ENCODE data around the gene FBXO11.

FBXO11 gene

DNA sequence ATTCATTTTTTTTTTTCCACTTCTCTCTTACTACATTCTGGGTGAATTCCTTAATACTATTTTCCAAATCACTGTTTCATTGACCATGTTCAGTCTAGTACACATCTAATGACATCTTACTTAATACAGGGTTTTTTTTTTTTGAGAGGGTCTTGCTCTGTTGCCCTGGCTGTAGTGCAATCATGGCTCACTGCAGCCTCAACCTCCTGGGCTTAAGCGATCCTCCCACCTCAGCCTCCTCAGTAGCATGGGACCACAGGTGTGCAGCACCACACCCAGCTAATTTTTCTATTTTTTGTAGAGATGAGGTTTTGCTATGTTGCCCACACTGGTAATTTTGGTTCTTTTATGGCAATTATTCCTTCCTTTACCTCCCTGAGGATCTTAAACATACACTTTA is 29.4 kb downstream of the FBXO11 start:
- ATAC-seq: no peak
- no peak for TF ChIP-seq CSDC2 (CRISPR knock-in tag; IDR thresholded peaks at IDR 0.05)
- no peak for TF ChIP-seq ZFP3 (CRISPR knock-in tag; IDR thresholded peaks at IDR 0.05)
- no peak for TF ChIP-seq ZFP30 (CRISPR knock-in tag; IDR thresholded peaks at IDR 0.05)

DNA sequence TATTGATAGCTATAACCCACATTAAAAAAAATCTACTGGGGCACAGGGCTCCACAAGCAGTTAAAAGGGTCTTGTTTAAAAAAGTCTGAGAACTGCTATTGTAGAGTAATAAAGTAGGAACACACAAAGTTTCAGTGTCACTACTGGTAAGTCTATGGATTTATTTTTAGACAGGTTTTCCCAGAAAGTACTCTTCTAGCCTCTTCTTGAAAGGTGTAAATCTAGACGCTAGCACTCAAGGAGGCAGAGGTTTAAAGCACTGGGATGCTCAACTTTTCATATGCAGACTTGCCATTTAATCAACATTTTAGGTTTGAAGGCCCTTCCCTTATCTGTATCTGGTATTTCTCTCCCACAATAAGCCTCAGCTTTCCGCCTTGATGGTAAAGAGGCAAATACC is 33.4 kb downstream of the FBXO11 start:
- TF ChIP-seq, protein P1, sequence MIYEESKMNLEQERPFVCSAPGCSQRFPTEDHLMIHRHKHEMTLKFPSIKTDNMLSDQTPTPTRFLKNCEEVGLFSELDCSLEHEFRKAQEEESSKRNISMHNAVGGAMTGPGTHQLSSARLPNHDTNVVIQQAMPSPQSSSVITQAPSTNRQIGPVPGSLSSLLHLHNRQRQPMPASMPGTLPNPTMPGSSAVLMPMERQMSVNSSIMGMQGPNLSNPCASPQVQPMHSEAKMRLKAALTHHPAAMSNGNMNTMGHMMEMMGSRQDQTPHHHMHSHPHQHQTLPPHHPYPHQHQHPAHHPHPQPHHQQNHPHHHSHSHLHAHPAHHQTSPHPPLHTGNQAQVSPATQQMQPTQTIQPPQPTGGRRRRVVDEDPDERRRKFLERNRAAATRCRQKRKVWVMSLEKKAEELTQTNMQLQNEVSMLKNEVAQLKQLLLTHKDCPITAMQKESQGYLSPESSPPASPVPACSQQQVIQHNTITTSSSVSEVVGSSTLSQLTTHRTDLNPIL (CRISPR knock-in tag; IDR thresholded peaks at IDR 0.05; ENCODE audit: low read depth): no peak
- TF ChIP-seq, protein P2, sequence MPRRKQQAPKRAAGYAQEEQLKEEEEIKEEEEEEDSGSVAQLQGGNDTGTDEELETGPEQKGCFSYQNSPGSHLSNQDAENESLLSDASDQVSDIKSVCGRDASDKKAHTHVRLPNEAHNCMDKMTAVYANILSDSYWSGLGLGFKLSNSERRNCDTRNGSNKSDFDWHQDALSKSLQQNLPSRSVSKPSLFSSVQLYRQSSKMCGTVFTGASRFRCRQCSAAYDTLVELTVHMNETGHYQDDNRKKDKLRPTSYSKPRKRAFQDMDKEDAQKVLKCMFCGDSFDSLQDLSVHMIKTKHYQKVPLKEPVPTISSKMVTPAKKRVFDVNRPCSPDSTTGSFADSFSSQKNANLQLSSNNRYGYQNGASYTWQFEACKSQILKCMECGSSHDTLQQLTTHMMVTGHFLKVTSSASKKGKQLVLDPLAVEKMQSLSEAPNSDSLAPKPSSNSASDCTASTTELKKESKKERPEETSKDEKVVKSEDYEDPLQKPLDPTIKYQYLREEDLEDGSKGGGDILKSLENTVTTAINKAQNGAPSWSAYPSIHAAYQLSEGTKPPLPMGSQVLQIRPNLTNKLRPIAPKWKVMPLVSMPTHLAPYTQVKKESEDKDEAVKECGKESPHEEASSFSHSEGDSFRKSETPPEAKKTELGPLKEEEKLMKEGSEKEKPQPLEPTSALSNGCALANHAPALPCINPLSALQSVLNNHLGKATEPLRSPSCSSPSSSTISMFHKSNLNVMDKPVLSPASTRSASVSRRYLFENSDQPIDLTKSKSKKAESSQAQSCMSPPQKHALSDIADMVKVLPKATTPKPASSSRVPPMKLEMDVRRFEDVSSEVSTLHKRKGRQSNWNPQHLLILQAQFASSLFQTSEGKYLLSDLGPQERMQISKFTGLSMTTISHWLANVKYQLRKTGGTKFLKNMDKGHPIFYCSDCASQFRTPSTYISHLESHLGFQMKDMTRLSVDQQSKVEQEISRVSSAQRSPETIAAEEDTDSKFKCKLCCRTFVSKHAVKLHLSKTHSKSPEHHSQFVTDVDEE (CRISPR knock-in tag; IDR thresholded peaks at IDR 0.05): no peak
- TF ChIP-seq ISL1 (CRISPR knock-in tag; IDR thresholded peaks at IDR 0.05): no peak
- TF ChIP-seq TOX (CRISPR knock-in tag; IDR thresholded peaks at IDR 0.05; ENCODE audit: borderline replicate concordance): no peak
- TF ChIP-seq BACH2 (CRISPR knock-in tag; IDR thresholded peaks at IDR 0.05; ENCODE audit: borderline replicate concordance): no peak
- no peak for TF ChIP-seq SNAI2 (CRISPR knock-in tag; IDR thresholded peaks at IDR 0.05)
- no peak for TF ChIP-seq ZNF565 (CRISPR knock-in tag; conservative IDR thresholded peaks at IDR 0.05; ENCODE audit: low read depth)
- TF ChIP-seq RARB (CRISPR knock-in tag; IDR thresholded peaks at IDR 0.05): no peak
- TF ChIP-seq ZFP30 (CRISPR knock-in tag; IDR thresholded peaks at IDR 0.05): no peak
- TF ChIP-seq, protein P3, sequence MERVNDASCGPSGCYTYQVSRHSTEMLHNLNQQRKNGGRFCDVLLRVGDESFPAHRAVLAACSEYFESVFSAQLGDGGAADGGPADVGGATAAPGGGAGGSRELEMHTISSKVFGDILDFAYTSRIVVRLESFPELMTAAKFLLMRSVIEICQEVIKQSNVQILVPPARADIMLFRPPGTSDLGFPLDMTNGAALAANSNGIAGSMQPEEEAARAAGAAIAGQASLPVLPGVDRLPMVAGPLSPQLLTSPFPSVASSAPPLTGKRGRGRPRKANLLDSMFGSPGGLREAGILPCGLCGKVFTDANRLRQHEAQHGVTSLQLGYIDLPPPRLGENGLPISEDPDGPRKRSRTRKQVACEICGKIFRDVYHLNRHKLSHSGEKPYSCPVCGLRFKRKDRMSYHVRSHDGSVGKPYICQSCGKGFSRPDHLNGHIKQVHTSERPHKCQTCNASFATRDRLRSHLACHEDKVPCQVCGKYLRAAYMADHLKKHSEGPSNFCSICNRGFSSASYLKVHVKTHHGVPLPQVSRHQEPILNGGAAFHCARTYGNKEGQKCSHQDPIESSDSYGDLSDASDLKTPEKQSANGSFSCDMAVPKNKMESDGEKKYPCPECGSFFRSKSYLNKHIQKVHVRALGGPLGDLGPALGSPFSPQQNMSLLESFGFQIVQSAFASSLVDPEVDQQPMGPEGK (CRISPR knock-in tag; IDR thresholded peaks at IDR 0.05; ENCODE audit: borderline replicate concordance): no peak
- TF ChIP-seq ARNTL (CRISPR knock-in tag; IDR thresholded peaks at IDR 0.05; ENCODE audit: borderline replicate concordance, low read depth): no peak
- TF ChIP-seq ZFP3 (CRISPR knock-in tag; IDR thresholded peaks at IDR 0.05): no peak
- TF ChIP-seq ZNF8 (CRISPR knock-in tag; IDR thresholded peaks at IDR 0.05): no peak
- TF ChIP-seq, protein P4, sequence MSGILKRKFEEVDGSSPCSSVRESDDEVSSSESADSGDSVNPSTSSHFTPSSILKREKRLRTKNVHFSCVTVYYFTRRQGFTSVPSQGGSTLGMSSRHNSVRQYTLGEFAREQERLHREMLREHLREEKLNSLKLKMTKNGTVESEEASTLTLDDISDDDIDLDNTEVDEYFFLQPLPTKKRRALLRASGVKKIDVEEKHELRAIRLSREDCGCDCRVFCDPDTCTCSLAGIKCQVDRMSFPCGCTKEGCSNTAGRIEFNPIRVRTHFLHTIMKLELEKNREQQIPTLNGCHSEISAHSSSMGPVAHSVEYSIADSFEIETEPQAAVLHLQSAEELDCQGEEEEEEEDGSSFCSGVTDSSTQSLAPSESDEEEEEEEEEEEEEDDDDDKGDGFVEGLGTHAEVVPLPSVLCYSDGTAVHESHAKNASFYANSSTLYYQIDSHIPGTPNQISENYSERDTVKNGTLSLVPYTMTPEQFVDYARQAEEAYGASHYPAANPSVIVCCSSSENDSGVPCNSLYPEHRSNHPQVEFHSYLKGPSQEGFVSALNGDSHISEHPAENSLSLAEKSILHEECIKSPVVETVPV (CRISPR knock-in tag; IDR thresholded peaks at IDR 0.05): no peak
- ATAC-seq: no peak

DNA sequence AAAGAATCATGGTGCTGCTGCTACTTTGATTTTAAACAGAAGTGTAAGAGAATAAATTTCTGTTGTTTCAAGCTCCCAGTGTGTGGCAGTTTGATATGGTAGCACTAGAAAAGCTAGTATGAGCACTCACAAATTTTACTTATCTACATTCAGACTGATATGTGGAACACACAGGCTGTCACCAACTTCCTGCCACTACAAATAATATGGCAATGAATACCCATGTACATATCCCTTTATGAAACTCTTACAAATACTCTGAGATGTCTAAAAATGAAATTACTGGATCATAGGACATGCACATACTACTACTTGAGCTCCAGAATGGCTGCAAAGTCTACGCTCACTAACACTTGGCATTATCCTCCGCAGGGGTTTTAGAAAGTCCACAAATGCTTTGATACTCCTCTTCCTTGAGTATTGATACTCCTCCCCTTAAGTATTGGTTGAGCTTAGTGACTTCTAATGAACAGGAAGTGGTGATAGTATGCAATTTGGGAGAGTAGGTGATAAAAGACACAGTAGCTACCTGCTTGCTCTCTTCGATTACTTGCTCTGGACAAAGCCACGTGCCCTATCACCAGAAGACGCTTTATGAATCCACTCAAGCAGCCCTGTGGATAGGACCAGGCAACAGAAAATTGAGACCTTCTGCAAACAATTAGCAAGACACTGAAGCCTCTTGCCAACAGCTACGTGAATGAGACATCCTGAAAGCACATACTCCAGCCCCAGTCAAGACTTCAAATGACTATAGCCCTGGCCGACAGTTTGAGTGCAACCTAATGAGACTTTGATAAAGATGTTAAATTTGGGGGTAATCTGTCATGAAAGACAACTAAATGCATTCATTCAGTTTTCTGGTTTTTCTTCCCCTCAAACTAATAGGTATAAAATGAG is 35.4 kb downstream of the FBXO11 start:
- peak; percentile 39 for ATAC-seq
- TF ChIP-seq ARNTL (CRISPR knock-in tag; IDR thresholded peaks at IDR 0.05; ENCODE audit: borderline replicate concordance, low read depth) (no peak), ESRRG (CRISPR knock-in tag; IDR thresholded peaks at IDR 0.05) (no peak), TCF4 (CRISPR knock-in tag; IDR thresholded peaks at IDR 0.05; ENCODE audit: borderline replicate concordance) (no peak), PPARA (CRISPR knock-in tag; IDR thresholded peaks at IDR 0.05; ENCODE audit: borderline replicate concordance) (no peak), ISL1 (CRISPR knock-in tag; IDR thresholded peaks at IDR 0.05) (no peak; the same call in 1 of the 2 replicates), TOX (CRISPR knock-in tag; IDR thresholded peaks at IDR 0.05; ENCODE audit: borderline replicate concordance) (no peak), BACH2 (CRISPR knock-in tag; IDR thresholded peaks at IDR 0.05; ENCODE audit: borderline replicate concordance) (no peak), ZNF70 (CRISPR knock-in tag; IDR thresholded peaks at IDR 0.05) (no peak), ZFP3 (CRISPR knock-in tag; IDR thresholded peaks at IDR 0.05) (no peak), GLIS3 (CRISPR knock-in tag; IDR thresholded peaks at IDR 0.05) (no peak), RARB (CRISPR knock-in tag; IDR thresholded peaks at IDR 0.05) (no peak), SNAI2 (CRISPR knock-in tag; IDR thresholded peaks at IDR 0.05) (no peak), ZFP30 (CRISPR knock-in tag; IDR thresholded peaks at IDR 0.05) (no peak)
- TF ChIP-seq, protein P4 (CRISPR knock-in tag; IDR thresholded peaks at IDR 0.05): no peak
- TF ChIP-seq, protein P3 (CRISPR knock-in tag; IDR thresholded peaks at IDR 0.05; ENCODE audit: borderline replicate concordance): no peak
- TF ChIP-seq, protein P1 (CRISPR knock-in tag; IDR thresholded peaks at IDR 0.05; ENCODE audit: low read depth): no peak

Data from SK-N-SH treated with all-trans-retinoic acid at 6 μM for 48 hours (cell line).